Measurements from ENCODE around the gene RBMY1A1. TPM values are rescaled to one million over a fixed set of nuclear protein-coding genes. Genes with fewer than 3 reads are reported as not detected.
"Not testable (repeated sequence)": the region's sequence is repeated elsewhere in the genome, so short reads cannot be mapped to it uniquely, and the experiment has no call there.

RBMY1A1 gene
- total RNA-seq (ENCODE audit: low replicate concordance) = not detected in 2 replicates

DNA sequence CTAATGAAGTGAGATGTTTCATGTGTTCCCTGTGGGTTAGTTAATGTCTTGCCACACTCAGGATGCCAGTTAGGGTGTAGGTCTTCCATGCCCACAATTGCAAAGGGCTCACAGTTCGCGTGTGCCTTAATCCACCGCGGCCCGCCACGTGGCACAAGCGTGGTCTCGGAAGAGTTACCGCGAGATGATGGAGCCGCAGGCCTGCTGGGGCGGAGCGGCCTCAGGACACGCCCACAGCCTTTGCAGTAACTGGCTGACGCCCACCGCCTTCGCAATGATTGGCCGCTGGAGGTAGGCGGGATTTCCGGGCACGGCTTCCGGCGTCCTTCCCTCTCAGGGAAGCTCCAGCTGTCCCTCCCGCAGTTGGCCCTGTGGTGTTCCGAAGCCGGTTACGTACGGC, at the start of gene RBMY1A1:
RBMY1A1 (plus strand) TSS at position 301 of the 400 bp plus-strand sequence. CDS start 2,013 bp downstream, outside the sequence.
- H3K9me3 ChIP-seq (ENCODE audit: low read depth); H3K4me1 Mint-ChIP-seq; H3K4me1 ChIP-seq; H3K79me2 ChIP-seq (ENCODE audit: low read depth); H3K27me3 ChIP-seq; H3K4me3 Mint-ChIP-seq; H3K9me3 Mint-ChIP-seq; H3K36me3 ChIP-seq; H2AFZ ChIP-seq (replicated peaks); H3K9ac ChIP-seq; DNase-seq (ENCODE audit: low spot score); H3K4me3 ChIP-seq; H3K4me2 ChIP-seq; H3F3A ChIP-seq (ENCODE audit: low read depth); H4K20me1 ChIP-seq (ENCODE audit: low read depth); H3K27ac Mint-ChIP-seq; H3K27me3 Mint-ChIP-seq (ENCODE audit: insufficient read depth, low read depth); H3K27ac ChIP-seq; H3K36me3 Mint-ChIP-seq: not testable (repeated sequence)

DNA sequence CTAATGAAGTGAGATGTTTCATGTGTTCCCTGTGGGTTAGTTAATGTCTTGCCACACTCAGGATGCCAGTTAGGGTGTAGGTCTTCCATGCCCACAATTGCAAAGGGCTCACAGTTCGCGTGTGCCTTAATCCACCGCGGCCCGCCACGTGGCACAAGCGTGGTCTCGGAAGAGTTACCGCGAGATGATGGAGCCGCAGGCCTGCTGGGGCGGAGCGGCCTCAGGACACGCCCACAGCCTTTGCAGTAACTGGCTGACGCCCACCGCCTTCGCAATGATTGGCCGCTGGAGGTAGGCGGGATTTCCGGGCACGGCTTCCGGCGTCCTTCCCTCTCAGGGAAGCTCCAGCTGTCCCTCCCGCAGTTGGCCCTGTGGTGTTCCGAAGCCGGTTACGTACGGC, 23.6 kb upstream of the RBMY1A1 start, which contains the start of gene RBMY1B:
RBMY1B (plus strand) TSS at position 301 of the 400 bp plus-strand sequence. CDS start 2,013 bp downstream, outside the sequence.
- not testable (repeated sequence) for H3F3A ChIP-seq (ENCODE audit: low read depth); H3K27me3 ChIP-seq; DNase-seq (ENCODE audit: low spot score); H3K9me3 ChIP-seq (ENCODE audit: low read depth); H3K27ac Mint-ChIP-seq; H3K4me2 ChIP-seq; H3K27ac ChIP-seq; H3K9me3 Mint-ChIP-seq; H3K79me2 ChIP-seq (ENCODE audit: low read depth); H3K4me1 ChIP-seq; H3K36me3 ChIP-seq; H3K36me3 Mint-ChIP-seq; H4K20me1 ChIP-seq (ENCODE audit: low read depth); H2AFZ ChIP-seq (replicated peaks); H3K4me3 Mint-ChIP-seq; H3K27me3 Mint-ChIP-seq (ENCODE audit: insufficient read depth, low read depth); H3K9ac ChIP-seq; H3K4me3 ChIP-seq; H3K4me1 Mint-ChIP-seq

DNA sequence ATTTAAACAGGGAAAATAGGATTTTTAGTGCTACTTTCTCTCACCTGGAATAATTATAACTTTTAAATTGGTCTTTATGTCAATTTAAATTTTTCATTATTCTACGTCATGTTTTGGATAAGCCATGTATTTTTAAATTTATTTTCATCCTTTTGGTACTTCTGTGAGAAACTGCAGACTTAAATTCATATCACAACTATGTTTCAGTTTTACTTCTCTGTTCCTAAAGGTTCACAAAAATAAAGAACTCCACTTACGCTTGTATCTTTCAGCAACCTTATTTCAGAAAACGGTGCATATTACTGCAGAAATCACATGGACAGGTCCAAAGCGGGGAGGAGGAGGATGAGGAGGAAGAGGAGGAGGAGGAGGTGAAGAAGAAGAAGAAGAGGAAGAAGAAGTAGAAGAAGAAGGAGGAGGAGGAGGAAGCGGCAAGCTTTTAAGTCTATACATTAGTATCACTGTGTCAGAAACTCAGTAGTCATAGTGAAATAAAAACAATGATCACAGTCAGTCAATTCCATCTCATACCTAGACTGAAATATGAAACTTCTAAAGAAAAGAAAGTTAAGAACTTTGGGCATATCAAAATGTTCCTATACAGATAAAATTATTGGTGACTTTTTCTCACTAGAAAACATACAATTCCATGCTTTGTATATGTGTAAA, 24.8 kb downstream of the RBMY1A1 start:
- not testable (repeated sequence) for H3F3A ChIP-seq (ENCODE audit: low read depth); H4K20me1 ChIP-seq (ENCODE audit: low read depth); H3K4me1 ChIP-seq; H3K4me1 Mint-ChIP-seq; H3K27me3 Mint-ChIP-seq (ENCODE audit: insufficient read depth, low read depth); H3K27ac ChIP-seq; H3K9ac ChIP-seq; H3K36me3 Mint-ChIP-seq; H3K4me3 Mint-ChIP-seq; DNase-seq (ENCODE audit: low spot score); H3K79me2 ChIP-seq (ENCODE audit: low read depth); H2AFZ ChIP-seq (replicated peaks); H3K4me3 ChIP-seq; H3K9me3 ChIP-seq (ENCODE audit: low read depth); H3K4me2 ChIP-seq; H3K27ac Mint-ChIP-seq; H3K27me3 ChIP-seq; H3K9me3 Mint-ChIP-seq; H3K36me3 ChIP-seq

DNA sequence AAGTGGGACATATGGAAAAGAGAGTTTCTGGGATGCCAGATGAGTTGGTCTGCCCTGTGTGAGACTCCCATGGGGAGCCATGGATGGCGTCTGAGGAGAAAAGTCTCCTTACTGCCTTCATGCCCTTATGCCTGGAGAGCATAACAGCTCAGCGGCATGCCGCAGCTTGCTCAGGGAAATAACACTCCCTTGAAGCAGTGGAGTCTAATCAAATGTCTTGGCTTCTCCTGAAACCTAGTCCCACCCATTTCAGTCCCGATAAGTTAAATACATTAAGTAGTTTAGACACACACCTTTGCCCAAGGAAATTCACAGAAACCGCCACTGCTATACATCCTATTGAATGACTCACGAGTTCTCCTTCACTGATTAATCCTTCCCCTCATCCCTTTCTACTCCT, 50.8 kb downstream of the RBMY1A1 start:
- TF ChIP-seq, protein P1, sequence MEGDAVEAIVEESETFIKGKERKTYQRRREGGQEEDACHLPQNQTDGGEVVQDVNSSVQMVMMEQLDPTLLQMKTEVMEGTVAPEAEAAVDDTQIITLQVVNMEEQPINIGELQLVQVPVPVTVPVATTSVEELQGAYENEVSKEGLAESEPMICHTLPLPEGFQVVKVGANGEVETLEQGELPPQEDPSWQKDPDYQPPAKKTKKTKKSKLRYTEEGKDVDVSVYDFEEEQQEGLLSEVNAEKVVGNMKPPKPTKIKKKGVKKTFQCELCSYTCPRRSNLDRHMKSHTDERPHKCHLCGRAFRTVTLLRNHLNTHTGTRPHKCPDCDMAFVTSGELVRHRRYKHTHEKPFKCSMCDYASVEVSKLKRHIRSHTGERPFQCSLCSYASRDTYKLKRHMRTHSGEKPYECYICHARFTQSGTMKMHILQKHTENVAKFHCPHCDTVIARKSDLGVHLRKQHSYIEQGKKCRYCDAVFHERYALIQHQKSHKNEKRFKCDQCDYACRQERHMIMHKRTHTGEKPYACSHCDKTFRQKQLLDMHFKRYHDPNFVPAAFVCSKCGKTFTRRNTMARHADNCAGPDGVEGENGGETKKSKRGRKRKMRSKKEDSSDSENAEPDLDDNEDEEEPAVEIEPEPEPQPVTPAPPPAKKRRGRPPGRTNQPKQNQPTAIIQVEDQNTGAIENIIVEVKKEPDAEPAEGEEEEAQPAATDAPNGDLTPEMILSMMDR (IDR thresholded peaks at IDR 0.05) = no peak
- no peak for TF ChIP-seq EZH2phosphoT487 (IDR thresholded peaks at IDR 0.05)
- TF ChIP-seq EZH2 (IDR thresholded peaks at IDR 0.05) = no peak
- H4K20me1 ChIP-seq (ENCODE audit: low read depth) = no peaks in the 10 kb centered on the region
- H3K36me3 Mint-ChIP-seq = no peaks in the 10 kb centered on the region
- H3K27ac Mint-ChIP-seq = no peak overlapping the region
- H3F3A ChIP-seq (ENCODE audit: low read depth) = no peaks in the 10 kb centered on the region
- no peaks in the 10 kb centered on the region for H3K27me3 ChIP-seq
- no peak overlapping the region for H3K4me3 Mint-ChIP-seq
- no peak for DNase-seq (ENCODE audit: low spot score)
- no peak overlapping the region for H3K4me3 ChIP-seq
- no peaks in the 10 kb centered on the region for H3K4me1 Mint-ChIP-seq
- no peak overlapping the region for H3K4me2 ChIP-seq
- H3K9ac ChIP-seq = no peak overlapping the region
- no peak overlapping the region for H2AFZ ChIP-seq (replicated peaks)
- H3K9me3 ChIP-seq (ENCODE audit: low read depth) = no peaks in the 10 kb centered on the region
- H3K36me3 ChIP-seq = no peaks in the 10 kb centered on the region
- H3K79me2 ChIP-seq (ENCODE audit: low read depth) = no peaks in the 10 kb centered on the region
- no peaks in the 10 kb centered on the region for H3K4me1 ChIP-seq
- no peaks in the 10 kb centered on the region for H3K27me3 Mint-ChIP-seq (ENCODE audit: insufficient read depth, low read depth)
- no peaks in the 10 kb centered on the region for H3K9me3 Mint-ChIP-seq
- H3K27ac ChIP-seq = no peak overlapping the region

DNA sequence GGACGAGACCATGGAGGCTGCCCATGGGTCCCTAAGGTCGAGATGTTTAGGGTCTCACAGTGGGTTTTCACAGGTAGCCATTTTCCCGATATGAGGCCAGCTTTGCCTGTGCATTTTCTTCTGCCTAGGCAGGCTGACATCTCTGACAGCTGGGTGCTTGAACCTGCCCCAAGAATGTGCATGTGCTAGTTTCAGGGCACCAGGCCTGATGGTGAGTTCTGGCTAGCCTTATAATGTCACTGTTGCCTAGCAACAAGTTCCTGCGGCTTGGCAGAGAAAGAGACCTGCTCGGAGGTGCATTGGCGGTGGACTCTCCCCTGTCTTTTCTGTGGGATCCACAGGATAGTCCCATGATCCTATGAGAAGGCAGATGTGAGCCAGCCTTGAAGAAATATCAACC, 51.8 kb downstream of the RBMY1A1 start:
- not testable (repeated sequence) for H2AFZ ChIP-seq (replicated peaks); H3K4me1 Mint-ChIP-seq; H3F3A ChIP-seq (ENCODE audit: low read depth); H3K4me3 ChIP-seq; H3K27me3 Mint-ChIP-seq (ENCODE audit: insufficient read depth, low read depth); H3K36me3 ChIP-seq; H3K9ac ChIP-seq; H3K27ac ChIP-seq; H3K36me3 Mint-ChIP-seq; H3K9me3 Mint-ChIP-seq; H3K4me3 Mint-ChIP-seq; H4K20me1 ChIP-seq (ENCODE audit: low read depth); H3K27ac Mint-ChIP-seq; H3K79me2 ChIP-seq (ENCODE audit: low read depth); H3K27me3 ChIP-seq; DNase-seq (ENCODE audit: low spot score); H3K4me1 ChIP-seq; H3K4me2 ChIP-seq; H3K9me3 ChIP-seq (ENCODE audit: low read depth)
